HG02973 (cell line): Measurements from ENCODE around the gene TMEM248.
A peak's percentile ranks its signal among the peaks of the same experiment; 100 is the strongest.
"Not testable (repeated sequence)": the region's sequence is repeated elsewhere in the genome, so short reads cannot be mapped to it uniquely, and the experiment has no call there.

ENCODE experiments used
- ATAC-seq: cut with Tn5 transposase; IDR thresholded peaks from one replicate; pipeline ENCODE4 v1.9.1; 2021; ENCODE audit warnings: moderate library complexity; ENCODE audit not compliant: unreplicated experiment

TMEM248 gene, protein sequence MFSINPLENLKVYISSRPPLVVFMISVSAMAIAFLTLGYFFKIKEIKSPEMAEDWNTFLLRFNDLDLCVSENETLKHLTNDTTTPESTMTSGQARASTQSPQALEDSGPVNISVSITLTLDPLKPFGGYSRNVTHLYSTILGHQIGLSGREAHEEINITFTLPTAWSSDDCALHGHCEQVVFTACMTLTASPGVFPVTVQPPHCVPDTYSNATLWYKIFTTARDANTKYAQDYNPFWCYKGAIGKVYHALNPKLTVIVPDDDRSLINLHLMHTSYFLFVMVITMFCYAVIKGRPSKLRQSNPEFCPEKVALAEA

DNA sequence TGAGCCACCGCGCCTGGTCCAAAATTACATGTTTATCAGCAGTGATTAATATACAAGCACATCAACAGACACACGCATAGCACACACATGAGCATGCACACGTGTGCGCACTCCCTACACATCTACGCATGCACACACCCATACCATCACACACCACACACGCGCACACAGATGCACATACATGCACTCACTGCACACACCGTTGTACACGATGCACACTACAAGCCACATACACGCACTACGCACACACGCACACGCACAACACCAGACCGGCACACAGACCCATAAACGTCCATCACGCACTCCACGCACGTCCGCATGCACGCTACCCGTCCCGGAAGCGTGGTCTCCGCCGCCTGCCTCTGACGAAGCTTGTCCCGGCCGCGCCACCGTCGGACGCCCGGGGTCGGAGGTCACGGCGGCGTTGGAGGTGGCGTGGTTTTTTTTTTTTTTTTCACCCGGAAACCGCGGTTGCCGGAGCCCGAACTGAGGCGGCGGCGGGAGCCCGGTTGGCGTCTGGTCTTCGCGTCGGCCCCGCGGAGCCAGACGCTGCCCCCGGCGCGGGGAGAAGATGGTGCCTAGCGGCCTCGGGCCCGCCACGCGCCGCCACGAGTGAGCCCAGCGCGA is at the start of gene TMEM248:
TMEM248 (plus strand) TSS at position 457 of the 627 bp plus-strand sequence. CDS start 20,641 bp downstream, outside the sequence.
- peak; percentile 71 for ATAC-seq

DNA sequence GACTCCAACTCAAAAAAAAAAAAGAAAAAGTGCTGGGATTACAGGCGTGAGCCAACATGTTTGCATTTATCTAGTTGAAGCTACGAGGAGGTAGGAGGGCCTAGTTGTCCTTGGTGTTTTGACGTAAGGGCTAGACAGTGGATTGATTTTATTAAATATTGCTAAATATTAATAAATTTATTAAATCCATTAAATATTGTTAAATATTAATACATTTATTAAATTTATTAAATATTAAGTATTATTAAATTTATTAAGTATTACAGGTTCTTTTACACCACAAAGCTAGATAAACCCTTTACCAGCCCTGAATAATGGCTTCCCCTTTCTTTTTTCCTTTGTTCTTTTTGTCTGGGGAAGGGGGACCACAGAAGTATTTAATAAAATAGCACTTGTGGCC is 47.5 kb upstream of the TMEM248 start:
- ATAC-seq = no peak

DNA sequence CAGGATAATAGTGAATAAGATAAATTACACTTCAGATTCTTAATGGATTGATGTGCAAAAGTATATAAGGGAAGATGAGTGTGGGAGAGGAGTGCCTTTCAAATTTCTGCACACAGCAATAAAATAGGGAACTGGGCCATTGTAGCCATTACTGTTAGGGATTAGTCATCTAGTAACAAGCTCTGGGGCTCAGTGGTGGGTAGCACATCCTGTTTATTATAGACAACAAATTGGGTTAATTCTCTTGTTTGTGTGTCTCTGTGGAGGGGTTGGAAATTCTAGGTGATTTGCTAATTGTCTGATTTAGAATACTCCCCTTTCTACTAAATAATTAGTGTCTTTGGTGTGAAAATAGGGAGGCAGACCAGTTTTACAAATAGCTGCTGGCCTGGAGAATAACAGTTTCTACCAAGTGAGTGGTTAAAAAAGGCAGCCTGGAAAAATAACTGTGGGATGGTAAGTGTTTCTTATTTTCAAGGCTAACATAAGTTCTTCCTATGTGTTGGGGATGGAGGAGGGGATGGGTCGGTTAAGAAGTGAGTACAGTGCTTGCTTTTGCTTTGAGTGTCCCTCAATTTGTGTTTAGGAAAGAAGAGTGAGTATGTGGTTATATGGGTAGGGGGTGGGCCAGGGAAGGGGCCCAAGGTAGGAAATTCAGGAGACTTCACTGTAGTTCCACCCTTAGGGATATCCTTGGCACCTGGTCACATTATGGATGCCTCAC is 43.3 kb upstream of the TMEM248 start:
- ATAC-seq = peak; percentile 93

DNA sequence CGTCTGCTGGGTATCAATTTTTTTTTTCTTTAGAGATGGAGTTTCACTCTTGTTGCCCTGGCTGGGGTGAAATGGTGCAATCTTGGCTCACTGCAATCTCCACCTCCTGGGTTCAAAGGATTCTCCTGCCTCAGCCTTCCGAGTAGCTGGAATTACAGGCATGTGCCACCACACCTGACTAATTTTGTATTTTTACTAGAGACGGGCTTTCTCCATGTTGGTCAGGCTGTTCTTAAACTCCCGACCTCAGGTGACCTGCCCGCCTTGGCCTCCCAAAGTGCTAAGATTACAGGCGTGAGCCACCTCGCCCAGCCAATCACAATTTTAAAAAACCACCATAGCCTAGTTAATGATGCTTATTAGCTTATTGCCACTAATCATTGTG is 42.7 kb upstream of the TMEM248 start:
- not testable (repeated sequence) for ATAC-seq

DNA sequence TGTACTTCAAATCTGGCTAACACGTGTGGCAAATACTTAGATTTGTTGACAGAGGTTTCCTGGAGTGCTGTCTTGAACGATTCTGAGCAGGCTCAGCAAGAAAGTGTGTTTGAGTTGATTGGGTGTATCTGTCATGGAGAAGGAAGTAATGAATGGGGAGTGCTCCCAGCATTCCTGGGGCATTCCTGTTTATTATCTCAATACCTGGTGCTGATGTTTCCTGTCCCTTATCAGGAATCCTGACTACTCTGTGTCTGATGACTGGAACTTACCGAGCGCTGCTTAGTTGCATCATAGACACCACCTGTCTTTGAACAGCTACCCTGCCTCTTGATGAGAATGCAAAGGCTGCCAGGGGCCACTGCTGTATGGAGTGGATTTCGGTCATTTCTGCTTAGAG is 41.0 kb upstream of the TMEM248 start:
- no peak for ATAC-seq

DNA sequence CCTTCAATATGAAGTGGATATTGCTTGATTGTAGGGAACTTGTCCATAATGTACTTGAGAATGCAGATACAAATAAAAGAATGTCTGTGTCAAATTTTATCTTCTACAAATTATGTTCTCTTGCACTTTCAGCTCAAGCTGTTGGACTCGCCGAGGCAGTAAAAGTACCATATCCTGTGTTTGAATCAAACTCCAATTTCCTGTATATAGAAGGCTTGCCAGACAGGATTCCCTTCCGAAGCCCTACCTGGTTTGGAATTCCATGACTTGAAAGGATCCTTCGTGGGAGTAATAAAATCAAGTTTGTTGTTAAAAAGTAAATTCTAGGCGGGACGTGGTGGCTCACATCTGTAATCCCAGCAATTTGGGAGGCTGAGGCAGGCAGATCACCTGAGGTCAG is 40.4 kb upstream of the TMEM248 start:
- ATAC-seq = not testable (repeated sequence)

DNA sequence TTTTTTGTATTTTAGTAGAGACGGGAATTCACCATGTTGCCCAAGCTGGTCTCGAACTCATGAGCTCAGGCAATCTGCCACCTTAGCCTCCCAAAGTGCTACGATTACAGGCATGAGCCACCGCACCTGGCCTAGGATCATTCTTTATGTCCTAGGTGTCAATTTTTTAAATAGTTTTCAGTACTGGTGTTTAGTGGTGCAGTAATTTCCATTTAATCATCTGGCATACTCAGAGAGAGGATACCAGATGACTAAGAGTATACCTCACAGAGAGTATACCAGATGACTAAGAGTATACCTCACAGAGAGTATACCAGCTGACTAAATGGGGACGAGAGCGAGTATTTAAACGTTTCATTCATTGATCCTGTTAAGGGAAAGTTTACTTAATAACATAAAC is 37.3 kb upstream of the TMEM248 start:
- no peak for ATAC-seq

DNA sequence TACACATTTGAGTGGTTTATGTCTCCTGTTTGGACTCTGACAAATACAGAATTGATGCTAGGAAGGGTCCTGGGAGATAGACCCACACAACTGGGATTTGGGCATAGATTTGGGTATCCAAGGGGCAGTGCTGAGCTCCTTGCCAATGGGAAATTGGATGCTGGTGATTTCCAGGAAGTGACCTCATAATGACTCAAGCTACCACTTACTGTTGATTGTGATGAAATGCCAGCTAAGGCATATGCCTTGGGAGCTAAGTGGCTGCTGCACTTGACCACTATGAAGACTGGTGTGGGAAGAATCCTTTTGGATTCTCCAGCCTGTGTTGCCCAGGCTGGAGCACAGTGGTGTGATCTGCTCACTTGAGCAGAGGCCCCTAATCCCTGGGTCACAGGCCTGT is 36.5 kb upstream of the TMEM248 start:
- ATAC-seq = not testable (repeated sequence)

DNA sequence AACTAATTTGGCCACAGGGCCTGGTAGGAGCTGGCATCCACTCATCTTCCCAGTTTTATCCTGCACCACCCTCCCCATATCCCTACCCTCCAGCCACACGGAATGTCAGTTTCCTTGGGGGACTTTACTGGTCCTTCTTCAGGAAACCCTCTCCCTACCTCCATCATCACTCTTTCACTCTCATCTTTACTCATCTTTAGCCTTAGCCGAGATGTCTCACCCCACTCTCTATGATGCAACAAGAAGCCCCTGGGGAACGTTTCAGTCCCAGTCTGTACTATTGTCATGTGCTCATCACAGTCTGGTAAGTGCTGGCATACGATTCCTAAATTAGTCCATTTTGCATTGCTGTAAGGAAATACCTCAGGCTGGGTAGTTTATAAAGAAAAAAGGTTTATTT is 34.9 kb upstream of the TMEM248 start:
- ATAC-seq = peak; percentile 62

DNA sequence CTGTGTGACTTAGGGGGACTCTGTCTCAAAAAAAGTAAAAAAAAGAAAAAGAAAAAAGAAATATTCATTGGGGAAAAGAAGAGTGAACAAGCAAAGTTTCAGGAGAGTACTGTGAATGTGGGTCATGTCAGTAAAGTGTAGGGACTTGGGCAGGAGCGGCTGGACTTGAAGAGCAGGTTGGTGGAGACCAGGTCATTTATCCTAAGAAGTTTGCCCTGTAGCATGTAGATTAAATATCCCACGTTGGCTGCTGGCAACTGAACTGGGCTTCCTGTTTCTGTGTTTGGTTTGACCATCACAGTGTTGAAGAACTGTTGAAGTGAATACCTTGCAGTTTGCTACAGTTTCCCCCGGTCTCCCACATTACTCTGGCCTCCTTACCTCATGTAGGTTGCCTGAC is 32.8 kb upstream of the TMEM248 start:
- not testable (repeated sequence) for ATAC-seq

DNA sequence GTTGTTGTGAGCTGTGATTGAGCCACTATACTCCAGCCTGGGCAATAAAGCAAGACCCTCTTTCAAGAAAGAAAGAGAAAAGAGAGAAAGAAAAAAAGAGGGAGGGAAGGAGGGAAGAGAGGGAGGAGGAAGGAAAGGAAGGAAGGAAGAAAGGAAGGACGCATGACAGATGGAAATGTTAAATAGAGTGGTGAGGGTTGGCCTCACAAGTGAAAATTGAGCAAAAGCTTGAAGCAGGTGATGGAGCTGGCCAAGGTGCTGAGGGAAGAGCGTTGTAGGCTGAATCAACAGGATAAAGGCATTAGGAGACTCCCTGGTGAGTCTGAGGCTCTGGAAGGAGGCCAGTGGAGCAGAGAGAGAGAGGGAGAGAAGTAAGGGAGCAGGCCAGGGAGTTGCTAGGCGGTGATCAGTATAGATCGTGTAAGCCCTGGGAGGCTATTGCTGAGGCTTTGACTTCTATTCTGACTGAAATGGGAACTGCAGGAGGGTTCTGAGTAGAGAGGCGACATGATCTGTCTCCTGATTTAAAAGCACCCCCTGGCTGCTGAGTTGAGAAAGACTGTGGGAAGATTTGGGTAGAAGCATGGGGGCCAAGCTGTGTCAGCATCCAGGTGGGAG is 26.5 kb upstream of the TMEM248 start:
- no peak for ATAC-seq

DNA sequence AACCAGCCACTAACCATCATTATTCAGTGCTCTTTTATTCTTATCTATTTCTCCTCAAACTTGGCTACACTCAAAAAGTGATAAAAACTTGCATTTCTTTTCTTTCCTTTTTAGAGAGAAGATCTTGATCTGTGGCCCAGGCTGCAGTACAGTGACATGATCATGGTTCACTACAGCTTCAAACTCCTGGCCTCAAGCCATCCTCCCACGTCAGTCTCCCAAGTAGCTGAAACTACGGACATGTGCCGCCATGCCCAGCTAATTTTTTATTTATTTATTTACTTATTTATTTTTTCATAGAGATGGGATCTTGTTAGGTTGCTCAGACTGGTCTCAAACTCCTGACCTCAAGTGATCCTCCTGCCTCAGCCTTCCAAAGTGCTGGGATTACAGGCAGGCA is 24.6 kb upstream of the TMEM248 start:
- no peak for ATAC-seq

DNA sequence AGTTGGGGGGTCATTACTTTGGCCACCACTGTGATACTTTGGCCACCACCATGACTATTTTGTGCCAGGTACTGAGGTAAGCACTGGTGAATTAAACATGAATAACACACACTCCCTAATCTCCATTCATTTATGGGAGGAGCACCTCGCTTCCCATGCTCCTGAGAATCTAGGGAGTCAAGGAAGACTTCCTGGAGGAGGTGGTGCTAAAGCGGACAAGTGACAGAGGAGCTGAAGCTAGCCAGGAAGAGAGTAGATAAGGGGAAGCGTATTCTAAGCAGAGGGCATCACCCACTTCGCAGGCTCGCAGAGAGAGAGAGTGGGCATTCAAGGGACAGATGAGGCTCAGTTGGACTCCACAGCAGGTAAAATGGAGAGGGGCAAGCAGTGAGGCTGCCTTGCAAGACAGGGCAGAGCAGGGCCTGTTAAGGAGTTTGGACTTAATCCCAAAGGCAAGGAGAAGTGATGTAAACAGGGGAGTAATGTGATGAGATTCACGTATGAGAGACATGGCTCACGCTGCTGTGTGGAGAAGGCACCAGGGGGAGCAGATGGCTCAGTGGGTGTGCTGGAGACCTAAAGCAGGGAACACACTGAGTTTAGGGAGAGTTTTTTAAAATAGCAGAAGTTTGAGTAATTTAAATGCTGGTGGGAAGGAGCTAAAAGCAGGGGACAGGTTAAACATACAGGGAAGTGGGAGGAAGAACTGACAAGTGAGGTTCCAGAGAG is 21.3 kb upstream of the TMEM248 start:
- ATAC-seq = no peak

DNA sequence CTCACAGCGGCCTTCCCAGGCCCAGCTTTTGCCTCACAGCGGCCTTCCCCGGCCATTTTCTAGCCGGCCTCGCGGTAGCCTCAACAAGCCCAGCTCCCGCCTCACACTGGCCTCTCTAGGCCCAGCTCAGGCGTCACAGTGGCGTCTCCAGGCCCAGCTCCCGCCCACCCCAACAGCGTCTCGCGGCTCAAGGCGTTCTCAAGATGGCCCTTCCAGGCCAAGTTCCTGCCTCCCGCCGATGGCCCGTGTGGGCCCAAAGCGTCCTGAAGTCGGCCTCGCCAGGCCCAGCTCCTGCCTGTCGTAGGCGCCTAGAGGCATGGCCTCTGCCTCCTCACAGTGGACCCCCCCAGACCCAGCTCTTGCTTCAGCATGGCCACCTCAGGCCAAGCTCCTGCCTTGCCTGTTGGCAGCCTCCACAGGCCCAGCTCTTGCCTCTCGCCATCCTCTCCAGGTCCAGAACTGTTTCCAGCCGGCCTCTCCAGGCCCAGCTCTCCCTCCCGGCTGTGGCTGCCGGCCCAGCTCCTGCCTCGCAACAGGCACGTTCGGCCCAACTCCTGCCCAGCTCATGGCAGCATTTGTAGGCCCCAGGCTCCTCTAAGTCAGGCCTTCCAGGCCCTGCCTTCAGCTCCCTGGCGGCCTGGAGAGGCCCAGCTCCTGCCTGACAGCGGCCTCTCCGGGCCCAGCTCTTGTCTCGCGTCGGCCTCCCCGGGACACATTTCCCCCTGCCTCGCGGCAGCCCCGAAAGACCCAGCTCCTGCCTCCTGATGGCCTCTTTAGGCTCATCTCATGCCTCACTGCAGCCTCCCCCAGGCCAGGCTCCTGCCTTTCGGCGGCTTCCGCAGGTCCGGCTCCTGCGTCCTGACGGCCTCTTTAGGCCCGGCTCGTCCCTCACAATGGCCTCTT is 18.8 kb upstream of the TMEM248 start:
- no peak for ATAC-seq

DNA sequence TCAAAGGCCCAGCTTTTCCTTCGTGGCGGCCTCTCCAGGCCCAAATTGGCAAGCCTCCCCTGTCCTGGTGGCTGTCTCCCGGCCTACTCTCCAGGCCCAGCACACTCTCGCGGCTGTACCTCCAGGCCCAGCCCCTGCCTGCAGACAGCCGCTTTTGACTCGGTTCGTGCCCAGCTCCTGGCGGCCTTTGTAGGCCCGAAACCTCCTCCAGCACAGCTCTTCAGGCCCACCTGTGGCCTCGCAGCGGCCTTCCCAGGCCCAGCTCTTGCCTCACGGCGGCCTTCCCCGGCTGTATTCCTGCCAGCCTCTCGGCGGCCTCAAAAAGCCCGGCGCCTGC is 18.2 kb upstream of the TMEM248 start:
- ATAC-seq = no peak

DNA sequence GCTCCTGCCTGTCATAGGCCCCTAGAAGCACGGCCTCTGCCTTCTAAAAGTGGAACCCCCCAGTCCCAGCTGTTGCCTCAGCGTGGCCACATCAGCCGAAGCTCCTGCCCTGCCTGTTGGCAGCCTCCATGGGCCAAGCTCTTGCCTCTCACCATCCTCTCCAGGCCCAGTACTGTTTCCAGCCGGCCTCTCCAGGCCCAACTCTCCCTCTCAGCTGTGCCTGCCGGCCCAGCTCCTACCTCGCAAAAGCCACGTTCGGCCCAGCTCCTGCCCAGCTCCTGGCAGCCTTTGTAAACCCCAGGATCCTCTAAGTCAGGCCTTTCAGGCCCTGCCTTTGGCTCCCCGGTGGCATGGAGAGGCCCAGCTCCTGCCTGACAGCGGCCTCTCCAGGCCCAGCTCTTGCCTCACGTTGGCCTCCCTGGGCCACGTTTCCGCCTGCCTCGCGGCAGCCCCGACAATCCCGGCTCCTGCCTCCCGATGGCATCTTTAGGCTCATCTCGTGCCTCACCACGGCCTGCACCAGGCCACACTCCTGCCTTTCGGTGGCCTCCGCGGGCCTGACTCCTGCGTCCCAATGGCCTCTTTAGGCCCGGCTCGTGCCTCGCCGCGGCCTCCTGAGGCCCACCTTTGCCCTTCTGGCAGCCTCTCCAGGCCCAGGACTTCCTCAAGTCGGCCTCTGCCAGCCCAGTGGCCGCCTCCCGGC is 17.5 kb upstream of the TMEM248 start:
- no peak for ATAC-seq

DNA sequence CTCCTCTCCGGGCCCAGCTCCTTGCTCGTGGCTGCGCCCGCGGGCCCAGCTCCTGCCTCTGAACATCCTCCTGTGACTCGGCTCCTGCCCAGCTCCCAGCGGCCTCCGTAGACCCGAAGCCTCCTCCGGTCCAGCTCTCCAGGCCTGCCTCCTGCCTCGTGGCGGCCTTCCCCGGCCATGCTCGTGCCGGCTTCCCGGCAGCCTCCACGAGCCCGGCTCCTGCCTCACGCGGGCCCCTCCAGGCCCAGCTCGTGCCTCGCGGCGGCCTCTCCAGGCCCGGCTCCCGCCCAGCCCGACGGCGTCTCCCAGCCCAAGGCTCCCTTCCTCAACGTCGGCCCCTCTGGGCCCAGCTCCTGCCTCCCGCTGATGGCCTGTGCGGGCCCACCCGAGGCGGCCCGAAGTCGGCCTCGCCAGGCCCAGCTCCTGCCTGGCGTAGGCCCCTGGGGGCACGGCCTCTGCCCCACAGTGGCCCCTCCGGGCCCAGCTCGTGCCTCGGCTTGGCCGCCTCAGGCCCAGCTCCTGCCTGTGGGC is 16.9 kb upstream of the TMEM248 start:
- no peak for ATAC-seq

DNA sequence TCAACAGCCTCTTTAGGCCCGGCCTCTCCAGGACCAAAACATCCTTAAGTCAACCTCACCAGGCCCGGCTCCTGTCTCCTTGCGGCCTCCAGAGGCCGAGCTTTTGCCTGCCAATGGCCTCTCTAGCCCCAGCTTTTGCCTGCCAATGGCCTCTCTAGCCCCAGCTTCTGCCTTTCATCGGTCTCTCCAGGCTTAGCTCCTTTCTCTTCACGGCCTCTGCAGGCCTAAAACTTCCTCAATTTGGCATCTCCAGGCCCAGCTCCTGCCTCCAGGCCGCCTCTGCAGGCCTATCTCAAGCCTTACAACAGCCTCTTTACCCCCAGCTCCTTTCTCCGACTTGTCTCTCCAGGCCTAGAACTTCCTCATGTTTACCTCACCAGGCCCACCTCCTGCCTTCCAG is 15.7 kb upstream of the TMEM248 start:
- no peak for ATAC-seq

DNA sequence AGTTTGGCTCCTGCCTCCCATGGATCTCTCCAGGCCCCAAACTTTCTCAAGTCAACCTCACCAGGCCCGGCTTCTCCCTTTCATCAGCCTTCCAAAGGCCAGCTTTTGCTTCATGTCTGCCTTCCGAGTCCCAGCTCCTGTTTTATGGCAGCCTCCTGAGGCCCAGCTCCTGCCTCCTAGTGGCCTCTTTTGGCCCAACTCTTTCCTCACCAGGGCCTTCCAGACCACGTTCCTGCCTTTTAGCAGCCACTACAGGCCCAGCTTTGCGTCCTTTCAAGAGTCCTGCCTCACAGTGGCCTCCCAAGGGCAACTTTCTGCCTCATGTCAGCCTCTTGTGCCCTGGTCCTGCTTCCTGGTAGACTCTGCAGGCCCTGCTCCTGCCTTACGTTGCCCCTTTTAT is 15.3 kb upstream of the TMEM248 start:
- no peak for ATAC-seq
